Ramos (cell line): ENCODE results near the gene TNFAIP2.
"Not testable (repeated sequence)": the region's sequence is repeated elsewhere in the genome, so short reads cannot be mapped to it uniquely, and the experiment has no call there.

Experiments
- in situ Hi-C: fragments of 300-500 bp; cut with MboI; formaldehyde crosslinking; loops from one replicate; pipeline ENCODE4 v1.14.3; 2022; ENCODE audit warnings: low sequenced_read_pairs; ENCODE audit not compliant: unreplicated experiment

Gene TNFAIP2

GRCh38 chr14:103144085-103144484 is 20.8 kb downstream of the TNFAIP2 start:
- in situ Hi-C loops, result no loop called here

- in situ Hi-C loops, result no loop called here
Measured at GRCh38 chr14:103146141-103146709, 23.0 kb downstream of the TNFAIP2 start.

GRCh38 chr14:103149351-103150237 is 26.3 kb downstream of the TNFAIP2 start:
- in situ Hi-C loops, result no loop called here

GRCh38 chr14:103151270-103151945 is 28.1 kb downstream of the TNFAIP2 start:
- in situ Hi-C loops, result no loop called here

GRCh38 chr14:103155010-103155409 is 31.7 kb downstream of the TNFAIP2 start:
- in situ Hi-C loops, result no loop called here

- in situ Hi-C loops, result not testable (repeated sequence)
Measured at GRCh38 chr14:103155416-103155815, 32.2 kb downstream of the TNFAIP2 start.

- in situ Hi-C loops, result no loop called here
Measured at GRCh38 chr14:103155826-103156394, 32.6 kb downstream of the TNFAIP2 start.

- in situ Hi-C loops, result no loop called here
Measured at GRCh38 chr14:103156651-103157378, 33.6 kb downstream of the TNFAIP2 start.

- in situ Hi-C loops, result no loop called here
Measured at GRCh38 chr14:103157969-103158368, 34.7 kb downstream of the TNFAIP2 start.

GRCh38 chr14:103158688-103159087 is 35.4 kb downstream of the TNFAIP2 start:
- in situ Hi-C loops, result no loop called here

GRCh38 chr14:103160321-103161053 is 37.2 kb downstream of the TNFAIP2 start:
- in situ Hi-C loops, result no loop called here

- in situ Hi-C loops, result no loop called here
Measured at GRCh38 chr14:103161054-103161397, 37.8 kb downstream of the TNFAIP2 start.

GRCh38 chr14:103163199-103163598 is 39.9 kb downstream of the TNFAIP2 start:
- in situ Hi-C loops, result no loop called here

- in situ Hi-C loops, result no loop called here
Measured at GRCh38 chr14:103164006-103164405, 40.7 kb downstream of the TNFAIP2 start.

GRCh38 chr14:103164779-103165178 is 41.5 kb downstream of the TNFAIP2 start:
- in situ Hi-C loops, result no loop called here

- in situ Hi-C loops, result no loop called here
Measured at GRCh38 chr14:103165323-103165722, 42.1 kb downstream of the TNFAIP2 start.

GRCh38 chr14:103169954-103170353 is 46.7 kb downstream of the TNFAIP2 start:
- in situ Hi-C loops, result no loop called here

- in situ Hi-C loops, result not testable (repeated sequence)
Measured at GRCh38 chr14:103171206-103171605, 47.9 kb downstream of the TNFAIP2 start.

- in situ Hi-C loops, result no loop called here
Measured at GRCh38 chr14:103172921-103173320, 49.7 kb downstream of the TNFAIP2 start.

- in situ Hi-C loops, result not testable (repeated sequence)
Measured at GRCh38 chr14:103173887-103174286, 50.6 kb downstream of the TNFAIP2 start.
